HG02981 (cell line): Measurements from ENCODE around the gene SLC24A2.
"Not testable (repeated sequence)": the region's sequence is repeated elsewhere in the genome, so short reads cannot be mapped to it uniquely, and the experiment has no call there.

Experiments
- ATAC-seq: cut with Tn5 transposase; IDR thresholded peaks from one replicate; pipeline ENCODE4 v1.9.1; 2021; ENCODE audit warnings: mild to moderate bottlenecking, moderate library complexity; ENCODE audit not compliant: unreplicated experiment

The SLC24A2 gene

GRCh38 chr9:19788614-19789271 lies at the start of gene SLC24A2:
TSS of gene SLC24A2 (minus strand) at chr9:19789037.
- no peak for ATAC-seq

- not testable (repeated sequence) for ATAC-seq
Measured at GRCh38 chr9:19833331-19833730, 44.5 kb upstream of the SLC24A2 start.

GRCh38 chr9:19830796-19831195 lies 42.0 kb upstream of the SLC24A2 start:
- ATAC-seq, result no peak

- no peak for ATAC-seq
Measured at GRCh38 chr9:19828576-19829109, 39.8 kb upstream of the SLC24A2 start.

GRCh38 chr9:19816769-19817168 lies 27.9 kb upstream of the SLC24A2 start:
- no peak for ATAC-seq

- ATAC-seq, result no peak
Measured at GRCh38 chr9:19812194-19812593, 23.4 kb upstream of the SLC24A2 start.

- no peak for ATAC-seq
Measured at GRCh38 chr9:19809422-19810269, 20.8 kb upstream of the SLC24A2 start.

GRCh38 chr9:19807182-19807892 lies 18.5 kb upstream of the SLC24A2 start:
- no peak for ATAC-seq

GRCh38 chr9:19804431-19804830 lies 15.6 kb upstream of the SLC24A2 start:
- ATAC-seq, result no peak

- ATAC-seq, result no peak
Measured at GRCh38 chr9:19800884-19801283, 12.0 kb upstream of the SLC24A2 start.

- ATAC-seq, result no peak
Measured at GRCh38 chr9:19799784-19800183, 10.9 kb upstream of the SLC24A2 start.

GRCh38 chr9:19788152-19788551 lies 685 bp downstream of the SLC24A2 start:
- ATAC-seq, result no peak

GRCh38 chr9:19787672-19788071 lies 1.2 kb downstream of the SLC24A2 start:
- ATAC-seq, result no peak

- no peak for ATAC-seq
Measured at GRCh38 chr9:19785230-19785629, 3.6 kb downstream of the SLC24A2 start.

- ATAC-seq, result no peak
Measured at GRCh38 chr9:19784136-19784535, 4.7 kb downstream of the SLC24A2 start.

- ATAC-seq, result no peak
Measured at GRCh38 chr9:19783500-19783899, 5.3 kb downstream of the SLC24A2 start.

- no peak for ATAC-seq
Measured at GRCh38 chr9:19782005-19782404, 6.8 kb downstream of the SLC24A2 start.

GRCh38 chr9:19781240-19781639 lies 7.6 kb downstream of the SLC24A2 start:
- ATAC-seq, result no peak

GRCh38 chr9:19771446-19771845 lies 17.4 kb downstream of the SLC24A2 start:
- ATAC-seq, result no peak

GRCh38 chr9:19770973-19771372 lies 17.9 kb downstream of the SLC24A2 start:
- no peak for ATAC-seq

- no peak for ATAC-seq
Measured at GRCh38 chr9:19769213-19769612, 19.6 kb downstream of the SLC24A2 start.
